Muscle layer of duodenum (tissue), 2 donors: ENCODE measurements around the gene ABL1.

Experiments
- H3K27ac ChIP-seq: one replicate; pipeline ENCODE4 v1.7.0; 2013; ENCODE audit warnings: mild to moderate bottlenecking, low read length
- H3K27me3 ChIP-seq: one replicate; pipeline ENCODE4 v1.7.0; 2013; ENCODE audit warnings: low read depth, mild to moderate bottlenecking, control low read depth, low read length
- H3K36me3 ChIP-seq, 2 donors: one replicate each; pipeline ENCODE4 v1.7.0; 2013; ENCODE audit warnings: low read length in 2 of 2, control low read depth in 1 of 2, mild to moderate bottlenecking in 1 of 2; ENCODE audit not compliant: insufficient read depth in 2 of 2, control insufficient read depth in 1 of 2
- H3K4me1 ChIP-seq, 2 donors: one replicate each; pipeline ENCODE4 v1.7.0; 2013; ENCODE audit warnings: low read length in 2 of 2, mild to moderate bottlenecking in 2 of 2, control low read depth in 1 of 2, moderate library complexity in 1 of 2; ENCODE audit not compliant: insufficient read depth in 2 of 2, control insufficient read depth in 1 of 2
- H3K4me3 ChIP-seq, 2 donors: one replicate each; pipeline ENCODE4 v1.7.0; 2013; ENCODE audit warnings: low read length in 2 of 2, low read depth in 1 of 2, mild to moderate bottlenecking in 1 of 2
- H3K9me3 ChIP-seq, 2 donors: one replicate each; pipeline ENCODE4 v1.7.0; 2013; ENCODE audit warnings: low read length in 2 of 2, control low read depth in 1 of 2, mild to moderate bottlenecking in 1 of 2; ENCODE audit not compliant: control insufficient read depth in 1 of 2
- donor health status: healthy.

Gene ABL1

GRCh38 chr9:130829762-130830161 is 5.3 kb upstream of the ABL1 start:
- Histone ChIP-seq H3K9me3 (no peaks in the 10 kb centered on the region), H3K36me3 (peaks cover 0 to 3% of the 10 kb centered on the region in 2 donors), H3K27ac (no peak overlapping the region), H3K4me3 (no peak overlapping the region), H3K27me3 (no peaks in the 10 kb centered on the region), H3K4me1 (peaks cover 15 to 33% of the 10 kb centered on the region in 2 donors)

GRCh38 chr9:130830231-130830760 is 4.8 kb upstream of the ABL1 start:
- Histone ChIP-seq H3K4me3 (no peak overlapping the region), H3K9me3 (no peaks in the 10 kb centered on the region), H3K27me3 (no peaks in the 10 kb centered on the region), H3K27ac (no peak overlapping the region), H3K36me3 (no peaks in the 10 kb centered on the region), H3K4me1 (peaks cover 11 to 28% of the 10 kb centered on the region in 2 donors)

GRCh38 chr9:130831077-130831476 is 4.0 kb upstream of the ABL1 start:
- Histone ChIP-seq H3K9me3 (no peaks in the 10 kb centered on the region), H3K36me3 (peaks cover 0 to 7% of the 10 kb centered on the region in 2 donors), H3K27ac (no peak overlapping the region), H3K4me3 (no peak overlapping the region), H3K4me1 (peaks cover 3 to 20% of the 10 kb centered on the region in 2 donors), H3K27me3 (no peaks in the 10 kb centered on the region)

- H3K27me3 ChIP-seq, result no peaks in the 10 kb centered on the region
- peaks cover 6 to 21% of the 10 kb centered on the region in 2 donors for H3K4me1 ChIP-seq
- H3K9me3 ChIP-seq, result no peaks in the 10 kb centered on the region
- peaks cover 0 to 12% of the 10 kb centered on the region in 2 donors for H3K36me3 ChIP-seq
- H3K4me3 ChIP-seq, result peak overlapping the region in 1 of 2 donors; percentile 68
- H3K27ac ChIP-seq, result peak overlapping the region; percentile 90
Measured at GRCh38 chr9:130833031-130833990, 1.7 kb upstream of the ABL1 start.

GRCh38 chr9:130835441-130836298 is 616 bp downstream of the ABL1 start:
- Histone ChIP-seq H3K27me3 (no peaks in the 10 kb centered on the region), H3K9me3 (no peaks in the 10 kb centered on the region), H3K27ac (peak overlapping the region; percentile 95), H3K4me1 (peaks cover 11 to 28% of the 10 kb centered on the region in 2 donors), H3K4me3 (peak overlapping the region; percentile 90 to 97), H3K36me3 (peaks cover 0 to 12% of the 10 kb centered on the region in 2 donors)

GRCh38 chr9:130837002-130837511 is 2.0 kb downstream of the ABL1 start:
- H3K9me3 ChIP-seq, result no peaks in the 10 kb centered on the region
- peak overlapping the region; percentile 90 to 97 for H3K4me3 ChIP-seq
- H3K36me3 ChIP-seq, result peaks cover 0 to 12% of the 10 kb centered on the region in 2 donors
- peaks cover 11 to 37% of the 10 kb centered on the region in 2 donors for H3K4me1 ChIP-seq
- no peaks in the 10 kb centered on the region for H3K27me3 ChIP-seq
- peak overlapping the region; percentile 89 for H3K27ac ChIP-seq

- H3K4me1 ChIP-seq, result peaks cover 15 to 43% of the 10 kb centered on the region in 2 donors
- H3K4me3 ChIP-seq, result peak overlapping the region; percentile 90 to 97
- no peaks in the 10 kb centered on the region for H3K9me3 ChIP-seq
Measured at GRCh38 chr9:130837643-130838042, 2.6 kb downstream of the ABL1 start.

GRCh38 chr9:130839132-130840111 is 4.4 kb downstream of the ABL1 start:
- Histone ChIP-seq H3K4me3 (peak overlapping the region; percentile 90 to 97), H3K9me3 (no peaks in the 10 kb centered on the region), H3K27me3 (no peaks in the 10 kb centered on the region), H3K4me1 (peaks cover 30 to 56% of the 10 kb centered on the region in 2 donors), H3K27ac (peak overlapping the region; percentile 87), H3K36me3 (peaks cover 0 to 12% of the 10 kb centered on the region in 2 donors)

More at GRCh38 chr9:130837643-130838042, 2.6 kb downstream of the ABL1 start:
- Histone ChIP-seq H3K36me3 (peaks cover 0 to 12% of the 10 kb centered on the region in 2 donors), H3K27ac (peak overlapping the region; percentile 89), H3K27me3 (no peaks in the 10 kb centered on the region)

GRCh38 chr9:130842545-130842944 is 7.5 kb downstream of the ABL1 start:
- Histone ChIP-seq H3K27ac (peak overlapping the region; percentile 33), H3K36me3 (peaks cover 0 to 9% of the 10 kb centered on the region in 2 donors), H3K4me1 (peaks cover 27 to 66% of the 10 kb centered on the region in 2 donors), H3K4me3 (peak overlapping the region; percentile 8 to 37), H3K27me3 (no peaks in the 10 kb centered on the region), H3K9me3 (no peaks in the 10 kb centered on the region)
